GM18498 (cell line): ENCODE results near the gene METTL23.
A peak's percentile ranks its signal among the peaks of the same experiment; 100 is the strongest.
"Not testable (repeated sequence)": the region's sequence is repeated elsewhere in the genome, so short reads cannot be mapped to it uniquely, and the experiment has no call there.

Source experiments
- ATAC-seq: cut with Tn5 transposase; IDR thresholded peaks from one replicate; pipeline ENCODE4 v1.9.1; 2021; ENCODE audit warnings: mild to moderate bottlenecking, moderate library complexity; ENCODE audit not compliant: unreplicated experiment

METTL23 gene

GRCh38 chr17:76695059-76695831 is 31.4 kb upstream of the METTL23 start:
- no peak for ATAC-seq

- peak; percentile 44 for ATAC-seq
Measured at GRCh38 chr17:76696763-76697701, 29.6 kb upstream of the METTL23 start.

GRCh38 chr17:76697702-76698465 is 28.8 kb upstream of the METTL23 start:
- no peak for ATAC-seq

GRCh38 chr17:76698466-76698977 is 28.1 kb upstream of the METTL23 start:
- not testable (repeated sequence) for ATAC-seq

- no peak for ATAC-seq
Measured at GRCh38 chr17:76700270-76700616, 26.4 kb upstream of the METTL23 start.

- no peak for ATAC-seq
Measured at GRCh38 chr17:76700617-76701470, 25.8 kb upstream of the METTL23 start.

- ATAC-seq: no peak
Measured at GRCh38 chr17:76701471-76701967, 25.1 kb upstream of the METTL23 start.

GRCh38 chr17:76702076-76702475 is 24.6 kb upstream of the METTL23 start:
- ATAC-seq: no peak

- no peak for ATAC-seq
Measured at GRCh38 chr17:76702941-76703637, 23.6 kb upstream of the METTL23 start.

GRCh38 chr17:76704805-76705204 is 21.8 kb upstream of the METTL23 start:
- ATAC-seq: no peak

- ATAC-seq: no peak
Measured at GRCh38 chr17:76706817-76707216, 19.8 kb upstream of the METTL23 start.

GRCh38 chr17:76707985-76708807 is 18.4 kb upstream of the METTL23 start:
- ATAC-seq: no peak

- ATAC-seq: no peak
Measured at GRCh38 chr17:76709077-76709950, 17.3 kb upstream of the METTL23 start.

GRCh38 chr17:76709951-76710862 is 16.4 kb upstream of the METTL23 start:
- ATAC-seq: peak; percentile 40

GRCh38 chr17:76710863-76711611 is 15.6 kb upstream of the METTL23 start, which contains the start of gene MXRA7:
Gene MXRA7 (minus strand): TSS chr17:76710965. CDS start chr17:76710946, 19 bp downstream.
- peak; percentile 77 for ATAC-seq

- not testable (repeated sequence) for ATAC-seq
Measured at GRCh38 chr17:76712321-76712720, 14.3 kb upstream of the METTL23 start.
